ENCODE data around the gene PIGV. TPM values are rescaled to one million over a fixed set of nuclear protein-coding genes. Genes with fewer than 3 reads are reported as not detected.

The PIGV gene
- total RNA-seq: 5.2 and 7.6 TPM in 2 replicates

GRCh38 chr1:26787706-26788514 is at the start of gene PIGV:
PIGV (plus strand) TSS chr1:26787950; CDS start chr1:26790816, 2,866 bp downstream.

GRCh38 chr1:26826261-26827105 is 38.7 kb downstream of the PIGV start, which contains the start of gene ZDHHC18:
ZDHHC18 (plus strand) TSS chr1:26826688; CDS start chr1:26826805, 117 bp downstream.

Other genes starting within 250 kb of the PIGV start
- 11.1 and 21.8 TPM in 2 replicates for gene ARID1A, start 91.9 kb upstream of the PIGV start, total RNA-seq
- 5.1 and 5.3 TPM in 2 replicates for gene ZDHHC18, start 38.7 kb downstream of the PIGV start, total RNA-seq
- gene SFN, start 75.2 kb downstream of the PIGV start, total RNA-seq: 0.28 TPM in 1 of 2 replicates, not detected in the other
- gene GPN2, start 102.3 kb downstream of the PIGV start, total RNA-seq: 10.7 and 12.0 TPM in 2 replicates
- gene GPATCH3, start 112.5 kb downstream of the PIGV start, total RNA-seq: 10.5 and 10.7 TPM in 2 replicates
- not detected in 2 replicates for gene NR0B2, start 126.0 kb downstream of the PIGV start, total RNA-seq
- 44.0 and 54.5 TPM in 2 replicates for gene NUDC, start 133.8 kb downstream of the PIGV start, total RNA-seq
- under 0.01 TPM in 1 of 2 replicates, not detected in the other for gene KDF1, start 172.5 kb downstream of the PIGV start, total RNA-seq
- 10.1 and 22.8 TPM in 2 replicates for gene TRNP1, start 205.7 kb downstream of the PIGV start, total RNA-seq
- gene TENT5B, start 224.9 kb downstream of the PIGV start, total RNA-seq: 1.1 and 2.0 TPM in 2 replicates

Measured in endothelial cell of coronary artery (primary cell).